Uterus (tissue), 2 donors: ENCODE measurements around the gene AMOTL1.

Source experiments
- CTCF ChIP-seq, 4 experiments: fragments of 200-600 bp in 2 of 4; fragments of 450-650 bp in 2 of 4; sonication (generic) in 2 of 4; IDR thresholded peaks; one replicate each; pipeline ENCODE4 v1.5.1; 2016 to 2019; ENCODE audit warnings: antibody characterized with exemption in 4 of 4, mild to moderate bottlenecking in 2 of 4, moderate library complexity in 1 of 4
- POLR2A ChIP-seq, 2 donors: fragments of 450-650 bp; IDR thresholded peaks; one replicate each; pipeline ENCODE4 v1.6.1; 2016; ENCODE audit warnings: antibody characterized with exemption in 2 of 2, mild to moderate bottlenecking in 1 of 2, moderate library complexity in 1 of 2

- TF ChIP-seq POLR2A (IDR thresholded peaks at IDR 0.05) (no peak), CTCF (IDR thresholded peaks at IDR 0.05) (no peak)
These were observed 156.5 kb downstream of the AMOTL1 start for GRCh38 chr11:94924612-94925011.
